ENCODE data around the gene NT5E.
"Not testable (repeated sequence)": the region's sequence is repeated elsewhere in the genome, so short reads cannot be mapped to it uniquely, and the experiment has no call there.

Gene NT5E

GRCh38 chr6:85449818-85450759, at the start of gene NT5E:
TSS of gene NT5E (plus strand) at chr6:85450083. CDS start at chr6:85450140, 57 bp downstream.
- DNase-seq (ENCODE audit: low read depth) = peak; percentile 48

GRCh38 chr6:85400331-85400730, 49.6 kb upstream of the NT5E start:
- no peak for DNase-seq (ENCODE audit: low read depth)

GRCh38 chr6:85401186-85402021, 48.5 kb upstream of the NT5E start:
- DNase-seq (ENCODE audit: low read depth) = no peak

- DNase-seq (ENCODE audit: low read depth) = no peak
Measured at GRCh38 chr6:85402071-85402470, 47.8 kb upstream of the NT5E start.

GRCh38 chr6:85402922-85403321, 47.0 kb upstream of the NT5E start:
- no peak for DNase-seq (ENCODE audit: low read depth)

- no peak for DNase-seq (ENCODE audit: low read depth)
Measured at GRCh38 chr6:85403331-85404015, 46.4 kb upstream of the NT5E start.

- DNase-seq (ENCODE audit: low read depth) = not testable (repeated sequence)
Measured at GRCh38 chr6:85404016-85404563, 45.8 kb upstream of the NT5E start.

GRCh38 chr6:85404564-85405174, 45.2 kb upstream of the NT5E start:
- no peak for DNase-seq (ENCODE audit: low read depth)

- DNase-seq (ENCODE audit: low read depth) = no peak
Measured at GRCh38 chr6:85405175-85405852, 44.6 kb upstream of the NT5E start.

GRCh38 chr6:85405853-85406198, 44.1 kb upstream of the NT5E start:
- DNase-seq (ENCODE audit: low read depth) = no peak

- DNase-seq (ENCODE audit: low read depth) = no peak
Measured at GRCh38 chr6:85406641-85407075, 43.2 kb upstream of the NT5E start.

GRCh38 chr6:85408039-85408438, 41.8 kb upstream of the NT5E start:
- DNase-seq (ENCODE audit: low read depth) = no peak

- no peak for DNase-seq (ENCODE audit: low read depth)
Measured at GRCh38 chr6:85412911-85413430, 36.9 kb upstream of the NT5E start.

GRCh38 chr6:85416049-85416448, 33.8 kb upstream of the NT5E start:
- DNase-seq (ENCODE audit: low read depth) = no peak

- no peak for DNase-seq (ENCODE audit: low read depth)
Measured at GRCh38 chr6:85416766-85417165, 33.1 kb upstream of the NT5E start.

- DNase-seq (ENCODE audit: low read depth) = no peak
Measured at GRCh38 chr6:85417336-85417735, 32.5 kb upstream of the NT5E start.

- DNase-seq (ENCODE audit: low read depth) = no peak
Measured at GRCh38 chr6:85418059-85418458, 31.8 kb upstream of the NT5E start.

GRCh38 chr6:85419046-85419759, 30.7 kb upstream of the NT5E start:
- no peak for DNase-seq (ENCODE audit: low read depth)

- no peak for DNase-seq (ENCODE audit: low read depth)
Measured at GRCh38 chr6:85420551-85420950, 29.3 kb upstream of the NT5E start.

GRCh38 chr6:85421181-85421580, 28.7 kb upstream of the NT5E start:
- no peak for DNase-seq (ENCODE audit: low read depth)

All from activated T-cell treated with anti-CD3 and anti-CD28 coated beads for 48 hours (primary cell).